HepG2 (cell line): ENCODE data around the gene SLC25A46. TPM values are rescaled to one million over a fixed set of nuclear protein-coding genes. Genes with fewer than 3 reads are reported as not detected.

Experiments
- CHCHD3 ChIP-seq: sonication (generic); formaldehyde crosslinking; IDR thresholded peaks from 2 replicates; pipeline ENCODE4 v1.8.0; 2022; ENCODE audit warnings: mild to moderate bottlenecking, missing genetic modification reagents, moderate library complexity
- GTF3A ChIP-seq: sonication (generic); formaldehyde crosslinking; conservative IDR thresholded peaks from 2 replicates; pipeline ENCODE4 v1.4.0; 2020; ENCODE audit warnings: mild to moderate bottlenecking, missing genetic modification reagents
- KLF15 ChIP-seq: sonication (generic); formaldehyde crosslinking; IDR thresholded peaks from 2 replicates; pipeline ENCODE4 v1.8.1; 2023; ENCODE audit warnings: borderline replicate concordance, mild to moderate bottlenecking, inconsistent platforms, missing genetic modification reagents, mixed read lengths
- MEIS2 ChIP-seq: sonication (generic); formaldehyde crosslinking; IDR thresholded peaks from 2 replicates; pipeline ENCODE4 v1.9.0; 2021; ENCODE audit warnings: mild to moderate bottlenecking, missing genetic modification reagents
- ZBTB7A ChIP-seq: sonication (generic); formaldehyde crosslinking; IDR thresholded peaks from 2 replicates; pipeline ENCODE4 v1.8.0; 2022; ENCODE audit warnings: mild to moderate bottlenecking, missing genetic modification reagents
- ZNF225 ChIP-seq: sonication (generic); formaldehyde crosslinking; IDR thresholded peaks from 2 replicates; pipeline ENCODE4 v1.4.0; 2020; ENCODE audit warnings: mild to moderate bottlenecking, missing genetic modification reagents
- ZNF431 ChIP-seq: sonication (generic); formaldehyde crosslinking; IDR thresholded peaks from 2 replicates; pipeline ENCODE4 v1.9.0; 2022; ENCODE audit warnings: missing genetic modification reagents, low read depth, mild to moderate bottlenecking, borderline replicate concordance
- polyA plus RNA-seq, 8 experiments: library from polyadenylated mRNA; depleted of rRNA in 3 of 8; stranded (reverse) in 7 of 8; unstranded in 1 of 8; fragments of >200 nt; fragmentation: Illumina TruSeq in 4 of 8; extraction: Trizol in 4 of 8; gene quantifications; 2 replicates each; pipeline versions ENCODE4 v1.2.1 to v1.2.3, GENCODE V29; 2011 to 2016; ENCODE audit warnings: low read depth in 4 of 8, missing spikeins in 1 of 8, mixed read lengths in 1 of 8; ENCODE audit not compliant: insufficient read depth in 1 of 8
- total RNA-seq, 5 experiments: library from RNA; depleted of rRNA; stranded (reverse); fragments of >200 nt; fragmentation: Illumina TruSeq; extraction: Trizol; gene quantifications; 2 replicates each; pipeline ENCODE4 v1.2.3, GENCODE V29; 2016; ENCODE audit warnings: low read depth in 1 of 5
- TF ChIP-seq, protein P1 (sequence below): sonication (generic); formaldehyde crosslinking; IDR thresholded peaks from 2 replicates; pipeline ENCODE4 v1.4.0; 2020; ENCODE audit warnings: missing genetic modification reagents, mild to moderate bottlenecking, borderline replicate concordance
- TF ChIP-seq, protein P2 (sequence below): conservative IDR thresholded peaks from 2 replicates; pipeline ENCODE4 v1.6.1; 2018; ENCODE audit warnings: missing genetic modification reagents
- TF ChIP-seq, protein P3 (sequence below): sonication (generic); formaldehyde crosslinking; IDR thresholded peaks from 2 replicates; pipeline ENCODE4 v1.8.0; 2022; ENCODE audit warnings: low read depth, missing genetic modification reagents
- TF ChIP-seq, protein P4 (sequence below): sonication (generic); formaldehyde crosslinking; IDR thresholded peaks from 2 replicates; pipeline ENCODE4 v1.8.1; 2022; ENCODE audit warnings: mild to moderate bottlenecking, missing genetic modification reagents
- TF ChIP-seq, protein P5 (sequence below), 2 experiments: fragments of 450-650 bp in 1 of 2; sonication (generic) in 1 of 2; formaldehyde crosslinking in 1 of 2; IDR thresholded peaks; 2 replicates each; pipeline versions ENCODE4 v1.6.1 to v1.8.0; 2016 to 2022; ENCODE audit warnings: antibody characterized with exemption in 1 of 2, mild to moderate bottlenecking in 1 of 2, missing genetic modification reagents in 1 of 2

SLC25A46 gene
- total and polyA plus RNA-seq, 2 of the 13 experiments (the other 11 are each of a cell fraction or from before 2014, with no cell fraction given), result 14.2 to 34.6 TPM

DNA sequence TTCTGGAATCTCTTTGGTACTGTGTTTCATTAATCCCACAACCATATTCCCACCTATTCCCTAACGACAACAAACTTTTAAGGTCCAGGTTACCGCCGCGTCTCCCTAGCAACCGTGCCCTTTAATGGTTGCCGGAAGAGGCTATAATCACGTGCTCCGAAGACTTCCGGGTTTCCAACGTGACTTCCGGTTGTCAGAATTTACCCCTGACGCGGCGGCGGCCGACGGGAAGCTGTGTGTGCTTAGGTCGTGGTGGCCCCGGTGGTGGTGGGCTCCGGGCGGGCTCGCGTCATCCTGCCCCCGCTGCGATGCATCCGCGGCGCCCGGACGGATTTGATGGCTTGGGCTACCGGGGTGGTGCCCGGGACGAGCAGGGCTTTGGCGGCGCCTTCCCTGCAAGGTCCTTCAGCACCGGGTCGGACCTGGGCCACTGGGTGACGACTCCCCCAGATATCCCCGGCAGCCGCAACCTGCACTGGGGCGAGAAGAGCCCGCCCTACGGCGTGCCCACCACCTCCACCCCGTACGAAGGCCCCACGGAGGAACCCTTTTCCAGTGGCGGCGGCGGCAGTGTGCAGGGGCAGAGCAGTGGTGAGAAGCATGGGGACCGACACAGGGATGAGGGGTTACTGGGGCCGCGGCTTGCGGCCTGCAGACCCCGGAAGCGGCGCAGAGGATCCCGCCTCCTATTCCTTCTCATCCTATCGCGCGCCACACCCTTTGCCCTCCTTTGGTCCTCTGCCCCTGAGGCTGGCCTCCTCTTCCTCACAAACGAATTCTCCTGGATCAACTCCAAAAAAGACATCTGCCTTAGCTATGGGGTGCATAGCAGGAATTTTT, at the start of gene SLC25A46 (continued):
- TF ChIP-seq, protein P1, sequence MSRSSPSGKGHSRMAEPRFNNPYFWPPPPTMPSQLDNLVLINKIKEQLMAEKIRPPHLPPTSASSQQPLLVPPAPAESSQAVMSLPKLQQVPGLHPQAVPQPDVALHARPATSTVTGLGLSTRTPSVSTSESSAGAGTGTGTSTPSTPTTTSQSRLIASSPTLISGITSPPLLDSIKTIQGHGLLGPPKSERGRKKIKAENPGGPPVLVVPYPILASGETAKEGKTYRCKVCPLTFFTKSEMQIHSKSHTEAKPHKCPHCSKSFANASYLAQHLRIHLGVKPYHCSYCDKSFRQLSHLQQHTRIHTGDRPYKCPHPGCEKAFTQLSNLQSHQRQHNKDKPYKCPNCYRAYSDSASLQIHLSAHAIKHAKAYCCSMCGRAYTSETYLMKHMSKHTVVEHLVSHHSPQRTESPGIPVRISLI (CRISPR knock-in tag), result no peak; the same call in 1 of the 2 replicates
- TF ChIP-seq CHCHD3 (CRISPR knock-in tag) (no peak), ZNF225 (CRISPR knock-in tag) (peak; percentile 75; the same call in 1 of the 2 replicates), GTF3A (peak; percentile 63; the same call in 1 of the 2 replicates), ZBTB7A (CRISPR knock-in tag) (no peak), KLF15 (CRISPR knock-in tag) (no peak), MEIS2 (CRISPR knock-in tag) (no peak; the same call in 1 of the 2 replicates), ZNF431 (CRISPR knock-in tag) (peak; percentile 81)
- TF ChIP-seq, protein P2, sequence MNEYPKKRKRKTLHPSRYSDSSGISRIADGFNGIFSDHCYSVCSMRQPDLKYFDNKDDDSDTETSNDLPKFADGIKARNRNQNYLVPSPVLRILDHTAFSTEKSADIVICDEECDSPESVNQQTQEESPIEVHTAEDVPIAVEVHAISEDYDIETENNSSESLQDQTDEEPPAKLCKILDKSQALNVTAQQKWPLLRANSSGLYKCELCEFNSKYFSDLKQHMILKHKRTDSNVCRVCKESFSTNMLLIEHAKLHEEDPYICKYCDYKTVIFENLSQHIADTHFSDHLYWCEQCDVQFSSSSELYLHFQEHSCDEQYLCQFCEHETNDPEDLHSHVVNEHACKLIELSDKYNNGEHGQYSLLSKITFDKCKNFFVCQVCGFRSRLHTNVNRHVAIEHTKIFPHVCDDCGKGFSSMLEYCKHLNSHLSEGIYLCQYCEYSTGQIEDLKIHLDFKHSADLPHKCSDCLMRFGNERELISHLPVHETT (CRISPR knock-in tag), result no peak; the same call in 1 of the 2 replicates
- TF ChIP-seq, protein P3, sequence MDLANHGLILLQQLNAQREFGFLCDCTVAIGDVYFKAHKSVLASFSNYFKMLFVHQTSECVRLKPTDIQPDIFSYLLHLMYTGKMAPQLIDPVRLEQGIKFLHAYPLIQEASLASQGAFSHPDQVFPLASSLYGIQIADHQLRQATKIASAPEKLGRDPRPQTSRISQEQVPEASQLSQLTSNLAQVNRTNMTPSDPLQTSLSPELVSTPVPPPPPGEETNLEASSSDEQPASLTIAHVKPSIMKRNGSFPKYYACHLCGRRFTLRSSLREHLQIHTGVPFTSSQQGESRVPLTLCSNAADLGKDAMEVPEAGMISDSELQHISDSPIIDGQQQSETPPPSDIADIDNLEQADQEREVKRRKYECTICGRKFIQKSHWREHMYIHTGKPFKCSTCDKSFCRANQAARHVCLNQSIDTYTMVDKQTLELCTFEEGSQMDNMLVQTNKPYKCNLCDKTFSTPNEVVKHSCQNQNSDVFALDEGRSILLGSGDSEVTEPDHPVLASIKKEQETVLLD (CRISPR knock-in tag), result no peak
- TF ChIP-seq, protein P4, sequence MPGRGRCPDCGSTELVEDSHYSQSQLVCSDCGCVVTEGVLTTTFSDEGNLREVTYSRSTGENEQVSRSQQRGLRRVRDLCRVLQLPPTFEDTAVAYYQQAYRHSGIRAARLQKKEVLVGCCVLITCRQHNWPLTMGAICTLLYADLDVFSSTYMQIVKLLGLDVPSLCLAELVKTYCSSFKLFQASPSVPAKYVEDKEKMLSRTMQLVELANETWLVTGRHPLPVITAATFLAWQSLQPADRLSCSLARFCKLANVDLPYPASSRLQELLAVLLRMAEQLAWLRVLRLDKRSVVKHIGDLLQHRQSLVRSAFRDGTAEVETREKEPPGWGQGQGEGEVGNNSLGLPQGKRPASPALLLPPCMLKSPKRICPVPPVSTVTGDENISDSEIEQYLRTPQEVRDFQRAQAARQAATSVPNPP (CRISPR knock-in tag), result no peak
- TF ChIP-seq, protein P5, sequence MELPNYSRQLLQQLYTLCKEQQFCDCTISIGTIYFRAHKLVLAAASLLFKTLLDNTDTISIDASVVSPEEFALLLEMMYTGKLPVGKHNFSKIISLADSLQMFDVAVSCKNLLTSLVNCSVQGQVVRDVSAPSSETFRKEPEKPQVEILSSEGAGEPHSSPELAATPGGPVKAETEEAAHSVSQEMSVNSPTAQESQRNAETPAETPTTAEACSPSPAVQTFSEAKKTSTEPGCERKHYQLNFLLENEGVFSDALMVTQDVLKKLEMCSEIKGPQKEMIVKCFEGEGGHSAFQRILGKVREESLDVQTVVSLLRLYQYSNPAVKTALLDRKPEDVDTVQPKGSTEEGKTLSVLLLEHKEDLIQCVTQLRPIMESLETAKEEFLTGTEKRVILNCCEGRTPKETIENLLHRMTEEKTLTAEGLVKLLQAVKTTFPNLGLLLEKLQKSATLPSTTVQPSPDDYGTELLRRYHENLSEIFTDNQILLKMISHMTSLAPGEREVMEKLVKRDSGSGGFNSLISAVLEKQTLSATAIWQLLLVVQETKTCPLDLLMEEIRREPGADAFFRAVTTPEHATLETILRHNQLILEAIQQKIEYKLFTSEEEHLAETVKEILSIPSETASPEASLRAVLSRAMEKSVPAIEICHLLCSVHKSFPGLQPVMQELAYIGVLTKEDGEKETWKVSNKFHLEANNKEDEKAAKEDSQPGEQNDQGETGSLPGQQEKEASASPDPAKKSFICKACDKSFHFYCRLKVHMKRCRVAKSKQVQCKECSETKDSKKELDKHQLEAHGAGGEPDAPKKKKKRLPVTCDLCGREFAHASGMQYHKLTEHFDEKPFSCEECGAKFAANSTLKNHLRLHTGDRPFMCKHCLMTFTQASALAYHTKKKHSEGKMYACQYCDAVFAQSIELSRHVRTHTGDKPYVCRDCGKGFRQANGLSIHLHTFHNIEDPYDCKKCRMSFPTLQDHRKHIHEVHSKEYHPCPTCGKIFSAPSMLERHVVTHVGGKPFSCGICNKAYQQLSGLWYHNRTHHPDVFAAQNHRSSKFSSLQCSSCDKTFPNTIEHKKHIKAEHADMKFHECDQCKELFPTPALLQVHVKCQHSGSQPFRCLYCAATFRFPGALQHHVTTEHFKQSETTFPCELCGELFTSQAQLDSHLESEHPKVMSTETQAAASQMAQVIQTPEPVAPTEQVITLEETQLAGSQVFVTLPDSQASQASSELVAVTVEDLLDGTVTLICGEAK (IDR thresholded peaks at IDR 0.05), result peak; percentile 89
- TF ChIP-seq, protein P5 (CRISPR knock-in tag; IDR thresholded peaks at IDR 0.05), result peak; percentile 86; the same call in 1 of the 2 replicates
